GM23338 (cell line): ENCODE results near the gene LIN7C. TPM values are rescaled to one million over a fixed set of nuclear protein-coding genes. Genes with fewer than 3 reads are reported as not detected.

ENCODE experiments used
- ATAC-seq: fragments of 200-7000 bp; cut with Tn5 transposase; 3 replicates; pipeline ENCODE4 v1.9.1; 2020
- DNase-seq: peaks from one replicate; pipeline ENCODE4 v3.0.0-alpha.2; 2015; ENCODE audit warnings: low spot score
- H2AFZ ChIP-seq: fragments of 200-600 bp; sonication (generic); 2 replicates; pipeline ENCODE4 v1.8.0; 2016; ENCODE audit warnings: antibody characterized with exemption, mild to moderate bottlenecking, moderate library complexity
- H3F3A ChIP-seq: fragments of 200-600 bp; sonication (generic); replicated peaks from 2 replicates; pipeline ENCODE4 v1.8.0; 2017; ENCODE audit warnings: antibody characterized with exemption, mixed run types, low read depth
- H3K27ac ChIP-seq: fragments of 200-600 bp; sonication (generic); 2 replicates; pipeline ENCODE4 v1.6.1; 2016; ENCODE audit warnings: low read depth
- H3K27me3 ChIP-seq: fragments of 200-600 bp; sonication (generic); 2 replicates; pipeline ENCODE4 v1.8.0; 2016; ENCODE audit warnings: mild to moderate bottlenecking, mixed run types, moderate library complexity; ENCODE audit not compliant: insufficient read depth
- H3K36me3 ChIP-seq: fragments of 200-600 bp; sonication (generic); 2 replicates; pipeline ENCODE4 v1.8.0; 2016; ENCODE audit warnings: mild to moderate bottlenecking; ENCODE audit not compliant: insufficient read depth
- H3K4me1 ChIP-seq: fragments of 200-600 bp; sonication (generic); 2 replicates; pipeline ENCODE4 v1.8.0; 2016; ENCODE audit warnings: mild to moderate bottlenecking, moderate library complexity; ENCODE audit not compliant: insufficient read depth
- H3K4me2 ChIP-seq: fragments of 200-600 bp; sonication (generic); 2 replicates; pipeline ENCODE4 v1.7.1; 2017; ENCODE audit warnings: mixed run types
- H3K4me3 ChIP-seq: fragments of 200-600 bp; sonication (generic); 2 replicates; pipeline ENCODE4 v1.6.1; 2016; ENCODE audit warnings: mixed run types
- H3K79me2 ChIP-seq: fragments of 200-600 bp; sonication (generic); replicated peaks from 2 replicates; pipeline ENCODE4 v1.8.0; 2017; ENCODE audit warnings: mild to moderate bottlenecking; ENCODE audit not compliant: insufficient read depth
- H3K9me2 ChIP-seq: fragments of 200-600 bp; sonication (generic); 2 replicates; pipeline ENCODE4 v1.8.0; 2017; ENCODE audit not compliant: insufficient read depth
- H4K20me1 ChIP-seq: fragments of 200-600 bp; sonication (generic); replicated peaks from 2 replicates; pipeline ENCODE4 v1.8.0; 2017; ENCODE audit warnings: mild to moderate bottlenecking; ENCODE audit not compliant: insufficient read depth
- H3K27ac Mint-ChIP-seq: 2 replicates; pipeline ENCODE4 v1.8.0; 2020; ENCODE audit warnings: inconsistent platforms, mild to moderate bottlenecking, moderate library complexity, mixed read lengths
- H3K27me3 Mint-ChIP-seq: 3 replicates; pipeline ENCODE4 v1.8.0; 2022; ENCODE audit warnings: low read depth, mild to moderate bottlenecking, moderate library complexity, mixed read lengths, inconsistent platforms; ENCODE audit not compliant: insufficient read depth, poor library complexity
- H3K36me3 Mint-ChIP-seq: 3 replicates; pipeline ENCODE4 v1.8.0; 2021; ENCODE audit warnings: low read depth, mild to moderate bottlenecking, inconsistent platforms, moderate library complexity, mixed read lengths
- H3K4me1 Mint-ChIP-seq: 3 replicates; pipeline ENCODE4 v1.8.0; 2020; ENCODE audit warnings: mild to moderate bottlenecking, inconsistent platforms, mixed read lengths
- H3K4me3 Mint-ChIP-seq: 3 replicates; pipeline ENCODE4 v1.8.0; 2021; ENCODE audit warnings: moderate library complexity, mild to moderate bottlenecking, inconsistent platforms, mixed read lengths
- H3K9me3 Mint-ChIP-seq: 3 replicates; pipeline ENCODE4 v1.8.0; 2020; ENCODE audit warnings: moderate library complexity, mild to moderate bottlenecking, inconsistent platforms, mixed read lengths
- CREB1 ChIP-seq: fragments of 250-450 bp; sonication (Bioruptor Pico); IDR thresholded peaks from 2 replicates; pipeline ENCODE4 v1.5.0; 2020; ENCODE audit warnings: low read depth, mild to moderate bottlenecking, moderate library complexity
- EZH2 ChIP-seq: fragments of 200-600 bp; sonication (generic); IDR thresholded peaks from one replicate; pipeline ENCODE4 v1.8.0; 2017; ENCODE audit warnings: antibody characterized with exemption, mild to moderate bottlenecking, low read depth; ENCODE audit not compliant: unreplicated experiment
- EZH2phosphoT487 ChIP-seq: fragments of 200-600 bp; sonication (generic); IDR thresholded peaks from one replicate; pipeline ENCODE4 v1.8.1; 2018; ENCODE audit warnings: antibody characterized with exemption; ENCODE audit not compliant: unreplicated experiment
- JUNB ChIP-seq: IDR thresholded peaks from one replicate; pipeline ENCODE4 v1.6.1; 2016; ENCODE audit warnings: antibody characterized with exemption; ENCODE audit not compliant: unreplicated experiment
- NANOG ChIP-seq: IDR thresholded peaks from 2 replicates; pipeline ENCODE4 v1.6.1; 2016; ENCODE audit warnings: antibody characterized with exemption, borderline replicate concordance
- ZNF114 ChIP-seq: fragments of 250-450 bp; sonication (Bioruptor Pico); IDR thresholded peaks from 2 replicates; pipeline ENCODE4 v1.5.0; 2020; ENCODE audit warnings: mild to moderate bottlenecking, moderate library complexity
- ZNF331 ChIP-seq: fragments of 250-450 bp; sonication (Bioruptor Pico); IDR thresholded peaks from 2 replicates; pipeline ENCODE4 v1.5.0; 2020; ENCODE audit warnings: low read depth, mild to moderate bottlenecking, moderate library complexity
- polyA plus RNA-seq: library from polyadenylated mRNA; unstranded; fragments of >200 nt; fragmentation: Nextera tagmentation; extraction: Ambion mirVana; gene quantifications from 2 replicates; pipeline ENCODE4 v1.2.1, GENCODE V29; 2016
- total RNA-seq: library from RNA; depleted of rRNA; stranded (reverse); fragments of >200 nt; shearing (Covaris generic); gene quantifications from 2 replicates; pipeline ENCODE4 v1.2.3, GENCODE V29; 2014
- TF ChIP-seq, protein P1 (sequence below): fragments of 250-450 bp; sonication (Bioruptor Pico); IDR thresholded peaks from 2 replicates; pipeline ENCODE4 v1.5.0; 2020; ENCODE audit warnings: mild to moderate bottlenecking, moderate library complexity
- TF ChIP-seq, protein P2 (sequence below), 2 experiments: fragments of 200-600 bp in 1 of 2; sonication (generic) in 1 of 2; conservative IDR thresholded peaks; 2 replicates each; pipeline versions ENCODE4 v1.5.1 to v1.6.1; 2016 to 2017; ENCODE audit warnings: antibody characterized with exemption in 2 of 2, low read depth in 2 of 2, mild to moderate bottlenecking in 2 of 2, moderate library complexity in 1 of 2
- TF ChIP-seq, protein P3 (sequence below): IDR thresholded peaks from one replicate; pipeline ENCODE4 v1.6.1; 2018; ENCODE audit warnings: antibody characterized with exemption; ENCODE audit not compliant: unreplicated experiment

LIN7C gene
- total and polyA plus RNA-seq, 2 experiments from 2014 or later = 22.5 to 61.0 TPM

DNA sequence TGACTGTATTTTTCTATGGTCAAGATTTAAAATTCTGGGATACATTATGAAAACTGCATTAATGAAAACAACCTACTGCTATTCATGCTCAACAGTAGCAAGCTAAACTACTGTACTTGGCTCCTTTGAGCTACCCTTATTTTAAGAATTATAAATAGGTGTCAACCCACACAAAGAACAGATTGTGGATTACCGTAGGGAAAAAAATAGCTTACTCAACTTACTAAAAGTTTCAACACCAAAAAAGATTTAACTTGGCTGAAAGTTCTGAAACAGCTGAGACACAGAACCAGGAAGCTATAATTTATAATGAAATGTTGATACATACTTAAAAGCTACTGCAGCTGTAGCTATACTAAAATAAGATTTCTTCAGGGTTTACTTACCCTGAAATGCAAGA, 10.1 kb downstream of the LIN7C start (continued):
- TF ChIP-seq ZNF114 (CRISPR knock-in tag) (no peak), EZH2 (no peak), NANOG (no peak), JUNB (no peak), CREB1 (no peak), EZH2phosphoT487 (no peak)
- TF ChIP-seq, protein P1, sequence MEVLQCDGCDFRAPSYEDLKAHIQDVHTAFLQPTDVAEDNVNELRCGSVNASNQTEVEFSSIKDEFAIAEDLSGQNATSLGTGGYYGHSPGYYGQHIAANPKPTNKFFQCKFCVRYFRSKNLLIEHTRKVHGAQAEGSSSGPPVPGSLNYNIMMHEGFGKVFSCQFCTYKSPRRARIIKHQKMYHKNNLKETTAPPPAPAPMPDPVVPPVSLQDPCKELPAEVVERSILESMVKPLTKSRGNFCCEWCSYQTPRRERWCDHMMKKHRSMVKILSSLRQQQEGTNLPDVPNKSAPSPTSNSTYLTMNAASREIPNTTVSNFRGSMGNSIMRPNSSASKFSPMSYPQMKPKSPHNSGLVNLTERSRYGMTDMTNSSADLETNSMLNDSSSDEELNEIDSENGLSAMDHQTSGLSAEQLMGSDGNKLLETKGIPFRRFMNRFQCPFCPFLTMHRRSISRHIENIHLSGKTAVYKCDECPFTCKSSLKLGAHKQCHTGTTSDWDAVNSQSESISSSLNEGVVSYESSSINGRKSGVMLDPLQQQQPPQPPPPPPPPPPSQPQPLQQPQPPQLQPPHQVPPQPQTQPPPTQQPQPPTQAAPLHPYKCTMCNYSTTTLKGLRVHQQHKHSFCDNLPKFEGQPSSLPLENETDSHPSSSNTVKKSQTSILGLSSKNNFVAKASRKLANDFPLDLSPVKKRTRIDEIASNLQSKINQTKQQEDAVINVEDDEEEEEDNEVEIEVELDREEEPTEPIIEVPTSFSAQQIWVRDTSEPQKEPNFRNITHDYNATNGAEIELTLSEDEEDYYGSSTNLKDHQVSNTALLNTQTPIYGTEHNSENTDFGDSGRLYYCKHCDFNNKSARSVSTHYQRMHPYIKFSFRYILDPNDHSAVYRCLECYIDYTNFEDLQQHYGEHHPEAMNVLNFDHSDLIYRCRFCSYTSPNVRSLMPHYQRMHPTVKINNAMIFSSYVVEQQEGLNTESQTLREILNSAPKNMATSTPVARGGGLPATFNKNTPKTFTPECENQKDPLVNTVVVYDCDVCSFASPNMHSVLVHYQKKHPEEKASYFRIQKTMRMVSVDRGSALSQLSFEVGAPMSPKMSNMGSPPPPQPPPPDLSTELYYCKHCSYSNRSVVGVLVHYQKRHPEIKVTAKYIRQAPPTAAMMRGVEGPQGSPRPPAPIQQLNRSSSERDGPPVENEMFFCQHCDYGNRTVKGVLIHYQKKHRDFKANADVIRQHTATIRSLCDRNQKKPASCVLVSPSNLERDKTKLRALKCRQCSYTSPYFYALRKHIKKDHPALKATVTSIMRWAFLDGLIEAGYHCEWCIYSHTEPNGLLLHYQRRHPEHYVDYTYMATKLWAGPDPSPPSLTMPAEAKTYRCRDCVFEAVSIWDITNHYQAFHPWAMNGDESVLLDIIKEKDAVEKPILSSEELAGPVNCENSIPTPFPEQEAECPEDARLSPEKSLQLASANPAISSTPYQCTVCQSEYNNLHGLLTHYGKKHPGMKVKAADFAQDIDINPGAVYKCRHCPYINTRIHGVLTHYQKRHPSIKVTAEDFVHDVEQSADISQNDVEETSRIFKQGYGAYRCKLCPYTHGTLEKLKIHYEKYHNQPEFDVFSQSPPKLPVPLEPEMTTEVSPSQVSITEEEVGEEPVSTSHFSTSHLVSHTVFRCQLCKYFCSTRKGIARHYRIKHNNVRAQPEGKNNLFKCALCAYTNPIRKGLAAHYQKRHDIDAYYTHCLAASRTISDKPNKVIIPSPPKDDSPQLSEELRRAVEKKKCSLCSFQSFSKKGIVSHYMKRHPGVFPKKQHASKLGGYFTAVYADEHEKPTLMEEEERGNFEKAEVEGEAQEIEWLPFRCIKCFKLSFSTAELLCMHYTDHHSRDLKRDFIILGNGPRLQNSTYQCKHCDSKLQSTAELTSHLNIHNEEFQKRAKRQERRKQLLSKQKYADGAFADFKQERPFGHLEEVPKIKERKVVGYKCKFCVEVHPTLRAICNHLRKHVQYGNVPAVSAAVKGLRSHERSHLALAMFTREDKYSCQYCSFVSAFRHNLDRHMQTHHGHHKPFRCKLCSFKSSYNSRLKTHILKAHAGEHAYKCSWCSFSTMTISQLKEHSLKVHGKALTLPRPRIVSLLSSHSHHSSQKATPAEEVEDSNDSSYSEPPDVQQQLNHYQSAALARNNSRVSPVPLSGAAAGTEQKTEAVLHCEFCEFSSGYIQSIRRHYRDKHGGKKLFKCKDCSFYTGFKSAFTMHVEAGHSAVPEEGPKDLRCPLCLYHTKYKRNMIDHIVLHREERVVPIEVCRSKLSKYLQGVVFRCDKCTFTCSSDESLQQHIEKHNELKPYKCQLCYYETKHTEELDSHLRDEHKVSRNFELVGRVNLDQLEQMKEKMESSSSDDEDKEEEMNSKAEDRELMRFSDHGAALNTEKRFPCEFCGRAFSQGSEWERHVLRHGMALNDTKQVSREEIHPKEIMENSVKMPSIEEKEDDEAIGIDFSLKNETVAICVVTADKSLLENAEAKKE (CRISPR knock-in tag) = no peak

DNA sequence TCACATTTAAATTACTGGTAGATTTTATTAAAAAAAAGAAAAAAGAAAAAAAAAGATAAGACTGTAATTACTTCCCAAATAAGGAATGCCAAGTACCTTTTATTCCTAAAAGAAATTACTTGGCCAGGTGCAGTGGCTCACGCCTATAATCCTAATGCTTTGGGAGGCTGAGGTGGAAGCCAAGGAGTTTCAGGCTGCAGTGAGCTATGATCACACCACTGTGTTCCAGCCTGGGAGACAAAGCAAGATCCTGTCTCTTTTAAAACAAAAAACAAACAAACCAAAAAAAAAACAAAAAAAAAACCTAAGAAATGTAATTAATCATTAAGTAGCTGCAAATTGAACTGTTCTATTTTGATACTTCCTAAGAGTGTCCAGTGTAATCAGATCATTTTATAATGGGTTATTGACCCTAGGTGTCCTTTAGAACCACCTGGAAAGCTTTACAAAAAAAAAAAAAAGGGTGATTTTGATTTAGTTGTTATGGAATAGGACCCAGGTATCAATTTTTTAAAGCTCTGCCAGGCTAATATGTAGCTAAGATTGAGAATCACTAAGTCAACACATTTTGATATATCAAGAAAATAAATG, 10.8 kb downstream of the LIN7C start:
- Histone ChIP-seq H4K20me1 (peaks cover 3% of the 10 kb centered on the region; the same call in 1 of the 2 replicates), H3K4me3 (no peak overlapping the region), H3K9me2 (no peaks in the 10 kb centered on the region), H3K36me3 (peaks cover 31% of the 10 kb centered on the region), H3K4me2 (no peak overlapping the region), H2AFZ (no peak overlapping the region), H3K4me1 (no peaks in the 10 kb centered on the region), H3K79me2 (peaks cover 24% of the 10 kb centered on the region), H3K27me3 (no peaks in the 10 kb centered on the region), H3F3A (0 out of 2 replicates have a peak, but pooled peaks cover 7% of the 10 kb centered on the region), H3K27ac (no peak overlapping the region)
- no peak overlapping the region for H3K4me3 Mint-ChIP-seq
- H3K9me3 Mint-ChIP-seq = no peaks in the 10 kb centered on the region
- H3K36me3 Mint-ChIP-seq = peaks cover 60% of the 10 kb centered on the region
- H3K4me1 Mint-ChIP-seq = no peaks in the 10 kb centered on the region; the same call in 2 of the 3 replicates
- no peak for DNase-seq
- ATAC-seq = no peak
- TF ChIP-seq, protein P2, sequence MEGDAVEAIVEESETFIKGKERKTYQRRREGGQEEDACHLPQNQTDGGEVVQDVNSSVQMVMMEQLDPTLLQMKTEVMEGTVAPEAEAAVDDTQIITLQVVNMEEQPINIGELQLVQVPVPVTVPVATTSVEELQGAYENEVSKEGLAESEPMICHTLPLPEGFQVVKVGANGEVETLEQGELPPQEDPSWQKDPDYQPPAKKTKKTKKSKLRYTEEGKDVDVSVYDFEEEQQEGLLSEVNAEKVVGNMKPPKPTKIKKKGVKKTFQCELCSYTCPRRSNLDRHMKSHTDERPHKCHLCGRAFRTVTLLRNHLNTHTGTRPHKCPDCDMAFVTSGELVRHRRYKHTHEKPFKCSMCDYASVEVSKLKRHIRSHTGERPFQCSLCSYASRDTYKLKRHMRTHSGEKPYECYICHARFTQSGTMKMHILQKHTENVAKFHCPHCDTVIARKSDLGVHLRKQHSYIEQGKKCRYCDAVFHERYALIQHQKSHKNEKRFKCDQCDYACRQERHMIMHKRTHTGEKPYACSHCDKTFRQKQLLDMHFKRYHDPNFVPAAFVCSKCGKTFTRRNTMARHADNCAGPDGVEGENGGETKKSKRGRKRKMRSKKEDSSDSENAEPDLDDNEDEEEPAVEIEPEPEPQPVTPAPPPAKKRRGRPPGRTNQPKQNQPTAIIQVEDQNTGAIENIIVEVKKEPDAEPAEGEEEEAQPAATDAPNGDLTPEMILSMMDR (conservative IDR thresholded peaks at IDR 0.05; ENCODE audit: low read depth in 2 of 2) = no peak
- no peak for TF ChIP-seq ZNF331 (CRISPR knock-in tag)
- TF ChIP-seq, protein P3, sequence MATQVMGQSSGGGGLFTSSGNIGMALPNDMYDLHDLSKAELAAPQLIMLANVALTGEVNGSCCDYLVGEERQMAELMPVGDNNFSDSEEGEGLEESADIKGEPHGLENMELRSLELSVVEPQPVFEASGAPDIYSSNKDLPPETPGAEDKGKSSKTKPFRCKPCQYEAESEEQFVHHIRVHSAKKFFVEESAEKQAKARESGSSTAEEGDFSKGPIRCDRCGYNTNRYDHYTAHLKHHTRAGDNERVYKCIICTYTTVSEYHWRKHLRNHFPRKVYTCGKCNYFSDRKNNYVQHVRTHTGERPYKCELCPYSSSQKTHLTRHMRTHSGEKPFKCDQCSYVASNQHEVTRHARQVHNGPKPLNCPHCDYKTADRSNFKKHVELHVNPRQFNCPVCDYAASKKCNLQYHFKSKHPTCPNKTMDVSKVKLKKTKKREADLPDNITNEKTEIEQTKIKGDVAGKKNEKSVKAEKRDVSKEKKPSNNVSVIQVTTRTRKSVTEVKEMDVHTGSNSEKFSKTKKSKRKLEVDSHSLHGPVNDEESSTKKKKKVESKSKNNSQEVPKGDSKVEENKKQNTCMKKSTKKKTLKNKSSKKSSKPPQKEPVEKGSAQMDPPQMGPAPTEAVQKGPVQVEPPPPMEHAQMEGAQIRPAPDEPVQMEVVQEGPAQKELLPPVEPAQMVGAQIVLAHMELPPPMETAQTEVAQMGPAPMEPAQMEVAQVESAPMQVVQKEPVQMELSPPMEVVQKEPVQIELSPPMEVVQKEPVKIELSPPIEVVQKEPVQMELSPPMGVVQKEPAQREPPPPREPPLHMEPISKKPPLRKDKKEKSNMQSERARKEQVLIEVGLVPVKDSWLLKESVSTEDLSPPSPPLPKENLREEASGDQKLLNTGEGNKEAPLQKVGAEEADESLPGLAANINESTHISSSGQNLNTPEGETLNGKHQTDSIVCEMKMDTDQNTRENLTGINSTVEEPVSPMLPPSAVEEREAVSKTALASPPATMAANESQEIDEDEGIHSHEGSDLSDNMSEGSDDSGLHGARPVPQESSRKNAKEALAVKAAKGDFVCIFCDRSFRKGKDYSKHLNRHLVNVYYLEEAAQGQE = no peak
- no peak for TF ChIP-seq JUNB
- no peaks in the 10 kb centered on the region for H3K27me3 Mint-ChIP-seq
- no peak overlapping the region for H3K27ac Mint-ChIP-seq
